A673 (cell line): ENCODE data around the gene TMEM63B.

Experiments
- EZH2 ChIP-seq: fragments of 200-600 bp; sonication (generic); IDR thresholded peaks from 2 replicates; pipeline ENCODE4 v1.6.1; 2017; ENCODE audit warnings: borderline replicate concordance, low read depth, mild to moderate bottlenecking, mixed read lengths, antibody characterized with exemption, low read length; ENCODE audit not compliant: poor library complexity, severe bottlenecking
- TF ChIP-seq, protein P1 (sequence below): fragments of 300-800, 200-600 bp; sonication (generic); conservative IDR thresholded peaks from 2 replicates; pipeline ENCODE4 v1.5.1; 2017; ENCODE audit warnings: low read depth, mild to moderate bottlenecking, antibody characterized with exemption, low read length, moderate library complexity, mixed read lengths

DNA sequence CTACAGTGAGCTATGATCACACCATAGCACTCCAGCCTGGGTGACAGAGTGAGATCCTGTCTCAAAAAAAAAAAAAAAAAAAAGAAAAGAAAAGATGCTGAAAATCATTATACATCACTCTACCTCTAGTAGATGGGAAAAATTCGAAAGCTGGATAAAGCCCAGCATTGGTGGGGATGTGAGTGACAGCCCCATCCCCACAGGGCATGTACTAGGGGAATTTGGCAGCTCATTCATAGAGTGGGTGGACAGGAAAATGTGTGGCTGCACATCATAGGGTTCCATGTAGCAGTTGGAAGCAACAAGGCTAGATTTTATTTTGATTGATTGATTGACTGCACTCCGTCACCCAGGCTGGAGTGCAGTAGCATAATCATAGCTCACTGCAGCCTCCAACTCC lies 42.1 kb upstream of the TMEM63B start:
- TF ChIP-seq, protein P1, sequence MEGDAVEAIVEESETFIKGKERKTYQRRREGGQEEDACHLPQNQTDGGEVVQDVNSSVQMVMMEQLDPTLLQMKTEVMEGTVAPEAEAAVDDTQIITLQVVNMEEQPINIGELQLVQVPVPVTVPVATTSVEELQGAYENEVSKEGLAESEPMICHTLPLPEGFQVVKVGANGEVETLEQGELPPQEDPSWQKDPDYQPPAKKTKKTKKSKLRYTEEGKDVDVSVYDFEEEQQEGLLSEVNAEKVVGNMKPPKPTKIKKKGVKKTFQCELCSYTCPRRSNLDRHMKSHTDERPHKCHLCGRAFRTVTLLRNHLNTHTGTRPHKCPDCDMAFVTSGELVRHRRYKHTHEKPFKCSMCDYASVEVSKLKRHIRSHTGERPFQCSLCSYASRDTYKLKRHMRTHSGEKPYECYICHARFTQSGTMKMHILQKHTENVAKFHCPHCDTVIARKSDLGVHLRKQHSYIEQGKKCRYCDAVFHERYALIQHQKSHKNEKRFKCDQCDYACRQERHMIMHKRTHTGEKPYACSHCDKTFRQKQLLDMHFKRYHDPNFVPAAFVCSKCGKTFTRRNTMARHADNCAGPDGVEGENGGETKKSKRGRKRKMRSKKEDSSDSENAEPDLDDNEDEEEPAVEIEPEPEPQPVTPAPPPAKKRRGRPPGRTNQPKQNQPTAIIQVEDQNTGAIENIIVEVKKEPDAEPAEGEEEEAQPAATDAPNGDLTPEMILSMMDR, result no peak
- TF ChIP-seq EZH2, result no peak
